ENCODE data around the gene ACKR2. TPM values are rescaled to one million over a fixed set of nuclear protein-coding genes. Genes with fewer than 3 reads are reported as not detected.
"Not testable (repeated sequence)": the region's sequence is repeated elsewhere in the genome, so short reads cannot be mapped to it uniquely, and the experiment has no call there.

The ACKR2 gene
- polyA plus RNA-seq, 1 donor from 2014 or later: not detected

- Mint-ChIP-seq H3K4me1 (peaks cover 0 to 7% (median 3%) of the 10 kb centered on the region in 3 donors), H3K27me3 (peaks cover 9% of the 10 kb centered on the region), H3K27ac (no peak overlapping the region), H3K9me3 (no peaks in the 10 kb centered on the region), H3K4me3 (no peak overlapping the region), H3K36me3 (no peaks in the 10 kb centered on the region)
Measured at GRCh38 chr3:42876401-42876800, 67.2 kb downstream of the ACKR2 start.

- H3K9me3 Mint-ChIP-seq: no peaks in the 10 kb centered on the region
- no peak overlapping the region for H3K27ac Mint-ChIP-seq
- peaks cover 0 to 9% (median 3%) of the 10 kb centered on the region in 3 donors for H3K4me1 Mint-ChIP-seq
- H3K36me3 Mint-ChIP-seq: no peaks in the 10 kb centered on the region
- no peak overlapping the region for H3K4me3 Mint-ChIP-seq
- peaks cover 8% of the 10 kb centered on the region for H3K27me3 Mint-ChIP-seq
Measured at GRCh38 chr3:42876940-42877720, 67.9 kb downstream of the ACKR2 start.

- Mint-ChIP-seq H3K27ac (no peak overlapping the region), H3K9me3 (no peaks in the 10 kb centered on the region), H3K36me3 (no peaks in the 10 kb centered on the region), H3K4me3 (peak overlapping the region in 1 of 4 donors; percentile 13), H3K4me1 (peaks cover 0 to 9% (median 3%) of the 10 kb centered on the region in 3 donors), H3K27me3 (peaks cover 3% of the 10 kb centered on the region)
Measured at GRCh38 chr3:42877881-42878280, 68.6 kb downstream of the ACKR2 start.

GRCh38 chr3:42880183-42880582 lies 70.9 kb downstream of the ACKR2 start:
- Mint-ChIP-seq H3K27ac (peak overlapping the region in 1 of 3 donors; percentile 85), H3K9me3 (no peaks in the 10 kb centered on the region), H3K4me3 (peak overlapping the region; percentile 73 to 88 (median 84)), H3K36me3 (no peaks in the 10 kb centered on the region), H3K4me1 (peaks cover 0 to 9% (median 3%) of the 10 kb centered on the region in 3 donors), H3K27me3 (no peaks in the 10 kb centered on the region)

- H3K27ac Mint-ChIP-seq: peak overlapping the region in 2 of 3 donors; percentile 64 to 85
- no peaks in the 10 kb centered on the region for H3K36me3 Mint-ChIP-seq
- peaks cover 0 to 9% (median 3%) of the 10 kb centered on the region in 3 donors for H3K4me1 Mint-ChIP-seq
- H3K27me3 Mint-ChIP-seq: no peaks in the 10 kb centered on the region
- no peaks in the 10 kb centered on the region for H3K9me3 Mint-ChIP-seq
- H3K4me3 Mint-ChIP-seq: peak overlapping the region; percentile 73 to 93 (median 84)
Measured at GRCh38 chr3:42880601-42881451, 71.6 kb downstream of the ACKR2 start.

- not testable (repeated sequence) for H3K36me3 Mint-ChIP-seq, H3K4me1 Mint-ChIP-seq, H3K27me3 Mint-ChIP-seq, H3K27ac Mint-ChIP-seq, H3K9me3 Mint-ChIP-seq, H3K4me3 Mint-ChIP-seq
Measured at GRCh38 chr3:42883251-42883930, 74.1 kb downstream of the ACKR2 start.

- H3K36me3 Mint-ChIP-seq: no peaks in the 10 kb centered on the region
- H3K4me3 Mint-ChIP-seq: peak overlapping the region in 1 of 4 donors; percentile 25
- H3K27me3 Mint-ChIP-seq: peaks cover 2% of the 10 kb centered on the region
- H3K4me1 Mint-ChIP-seq: peaks cover 0 to 9% (median 3%) of the 10 kb centered on the region in 3 donors
- H3K27ac Mint-ChIP-seq: no peak overlapping the region
- no peaks in the 10 kb centered on the region for H3K9me3 Mint-ChIP-seq
Measured at GRCh38 chr3:42884324-42884723, 75.1 kb downstream of the ACKR2 start.

- Mint-ChIP-seq H3K27me3 (peaks cover 4% of the 10 kb centered on the region), H3K27ac (no peak overlapping the region), H3K4me3 (no peak overlapping the region), H3K9me3 (no peaks in the 10 kb centered on the region), H3K4me1 (peaks cover 0 to 2% (median 0%) of the 10 kb centered on the region in 3 donors), H3K36me3 (no peaks in the 10 kb centered on the region)
Measured at GRCh38 chr3:42886294-42886822, 77.1 kb downstream of the ACKR2 start.

GRCh38 chr3:42887084-42887483 lies 77.8 kb downstream of the ACKR2 start:
- H3K4me3 Mint-ChIP-seq: no peak overlapping the region
- H3K27me3 Mint-ChIP-seq: peaks cover 4% of the 10 kb centered on the region
- H3K9me3 Mint-ChIP-seq: no peaks in the 10 kb centered on the region
- no peaks in the 10 kb centered on the region for H3K36me3 Mint-ChIP-seq
- H3K4me1 Mint-ChIP-seq: no peaks in the 10 kb centered on the region
- H3K27ac Mint-ChIP-seq: no peak overlapping the region

GRCh38 chr3:42891042-42891441 lies 81.8 kb downstream of the ACKR2 start:
- H3K27me3 Mint-ChIP-seq: peaks cover 5% of the 10 kb centered on the region
- no peaks in the 10 kb centered on the region for H3K4me1 Mint-ChIP-seq
- no peak overlapping the region for H3K4me3 Mint-ChIP-seq
- H3K27ac Mint-ChIP-seq: no peak overlapping the region
- H3K9me3 Mint-ChIP-seq: no peaks in the 10 kb centered on the region
- H3K36me3 Mint-ChIP-seq: no peaks in the 10 kb centered on the region

GRCh38 chr3:42892169-42892568 lies 82.9 kb downstream of the ACKR2 start:
- Mint-ChIP-seq H3K27me3 (peaks cover 5% of the 10 kb centered on the region), H3K4me3 (no peak overlapping the region), H3K27ac (no peak overlapping the region)

GRCh38 chr3:42892807-42893206 lies 83.6 kb downstream of the ACKR2 start:
- Mint-ChIP-seq H3K4me3 (no peak overlapping the region), H3K27me3 (peaks cover 5% of the 10 kb centered on the region), H3K9me3 (no peaks in the 10 kb centered on the region), H3K27ac (no peak overlapping the region), H3K4me1 (no peaks in the 10 kb centered on the region), H3K36me3 (no peaks in the 10 kb centered on the region)

More at GRCh38 chr3:42892169-42892568, 82.9 kb downstream of the ACKR2 start:
- H3K36me3 Mint-ChIP-seq: no peaks in the 10 kb centered on the region
- H3K9me3 Mint-ChIP-seq: no peaks in the 10 kb centered on the region
- H3K4me1 Mint-ChIP-seq: no peaks in the 10 kb centered on the region

GRCh38 chr3:42894698-42895579 lies 85.7 kb downstream of the ACKR2 start:
- no peak overlapping the region for H3K27ac Mint-ChIP-seq
- H3K36me3 Mint-ChIP-seq: no peaks in the 10 kb centered on the region
- H3K9me3 Mint-ChIP-seq: no peaks in the 10 kb centered on the region
- H3K4me1 Mint-ChIP-seq: no peaks in the 10 kb centered on the region
- H3K4me3 Mint-ChIP-seq: no peak overlapping the region
- peaks cover 3% of the 10 kb centered on the region for H3K27me3 Mint-ChIP-seq

- H3K4me1 Mint-ChIP-seq: no peaks in the 10 kb centered on the region
- no peak overlapping the region for H3K27ac Mint-ChIP-seq
- H3K9me3 Mint-ChIP-seq: no peaks in the 10 kb centered on the region
- H3K27me3 Mint-ChIP-seq: peaks cover 2% of the 10 kb centered on the region
- no peak overlapping the region for H3K4me3 Mint-ChIP-seq
- no peaks in the 10 kb centered on the region for H3K36me3 Mint-ChIP-seq
Measured at GRCh38 chr3:42895580-42895868, 86.3 kb downstream of the ACKR2 start.
